ENCODE data around the gene KRTAP12-2.

KRTAP12-2 gene

GRCh38 chr21:44666401-44667320, at the start of gene KRTAP12-2:
KRTAP12-2 (minus strand) TSS chr21:44666927; CDS start chr21:44666886, 41 bp downstream.
- no peak within 1 kb of the TSS for H3K4me3 ChIP-seq (ENCODE audit: low read depth, low read length)
- no peak for TF ChIP-seq CTCF (IDR thresholded peaks at IDR 0.05; ENCODE audit: low read depth, low read length)

- no peak overlapping the region for H3K4me3 ChIP-seq (ENCODE audit: low read depth, low read length)
- no peak for TF ChIP-seq CTCF (IDR thresholded peaks at IDR 0.05; ENCODE audit: low read depth, low read length)
These were observed 48.2 kb upstream of the KRTAP12-2 start for GRCh38 chr21:44714905-44715304.

- no peak for TF ChIP-seq CTCF (IDR thresholded peaks at IDR 0.05; ENCODE audit: low read depth, low read length)
- no peak overlapping the region for H3K4me3 ChIP-seq (ENCODE audit: low read depth, low read length)
These were observed 47.1 kb upstream of the KRTAP12-2 start for GRCh38 chr21:44713846-44714245.

- no peak overlapping the region for H3K4me3 ChIP-seq (ENCODE audit: low read depth, low read length)
These were observed 46.4 kb upstream of the KRTAP12-2 start for GRCh38 chr21:44713130-44713529.

GRCh38 chr21:44712203-44713028, 45.7 kb upstream of the KRTAP12-2 start:
- H3K4me3 ChIP-seq (ENCODE audit: low read depth, low read length): no peak overlapping the region
- TF ChIP-seq CTCF (IDR thresholded peaks at IDR 0.05; ENCODE audit: low read depth, low read length): no peak

More at GRCh38 chr21:44713130-44713529, 46.4 kb upstream of the KRTAP12-2 start:
- TF ChIP-seq CTCF (IDR thresholded peaks at IDR 0.05; ENCODE audit: low read depth, low read length): no peak

GRCh38 chr21:44711327-44712202, 44.8 kb upstream of the KRTAP12-2 start, which contains the start of gene TSPEAR:
TSPEAR (minus strand) TSS chr21:44711572; CDS start chr21:44711514, 58 bp downstream.
- H3K4me3 ChIP-seq (ENCODE audit: low read depth, low read length): no peak within 1 kb of the TSS
- TF ChIP-seq CTCF (IDR thresholded peaks at IDR 0.05; ENCODE audit: low read depth, low read length): no peak

Data from WI38 (cell line).